OCI-LY7 (cell line): ENCODE measurements around the gene PLEKHA5. TPM values are rescaled to one million over a fixed set of nuclear protein-coding genes. Genes with fewer than 3 reads are reported as not detected.

ENCODE experiments used
- BruUV-seq: library from RNA; stranded (reverse); fragments of 400-500 nt; replicated peaks from 2 replicates; lab custom pipeline; 2021; lab: Mats Ljungman, UMichigan
- CTCF ChIA-PET: fragments of 300-600 bp; sonication (Branson Sonifier 250); formaldehyde crosslinking; loops from one replicate; lab custom pipeline; 2022; ENCODE audit warnings: antibody characterized with exemption; ENCODE audit not compliant: unreplicated experiment; lab: Charles Lee
- POLR2A ChIA-PET: fragments of 300-600 bp; sonication (Branson Sonifier 250); formaldehyde crosslinking; loops from one replicate; lab custom pipeline; 2022; ENCODE audit warnings: antibody characterized with exemption; lab: Charles Lee
- DNase-seq: peaks from one replicate; pipeline ENCODE4 v3.0.0-alpha.2; 2015; ENCODE audit warnings: low spot score
- H2AFZ ChIP-seq: fragments of 200-600 bp; sonication (generic), shearing (Covaris generic); 2 replicates; pipeline ENCODE4 v1.6.1; 2014; ENCODE audit warnings: mild to moderate bottlenecking, antibody characterized with exemption, low read length, moderate library complexity
- H3K27ac ChIP-seq: fragments of 200-600 bp; sonication (generic); 2 replicates; pipeline ENCODE4 v1.5.1; 2014; ENCODE audit warnings: mixed run types, low read depth, mild to moderate bottlenecking, moderate library complexity, low read length, inconsistent platforms; ENCODE audit not compliant: poor library complexity, severe bottlenecking
- H3K36me3 ChIP-seq: fragments of 200-600 bp; sonication (generic); 2 replicates; pipeline ENCODE4 v1.6.1; 2014; ENCODE audit warnings: mild to moderate bottlenecking, antibody characterized with exemption, low read length, moderate library complexity, mixed read lengths; ENCODE audit not compliant: insufficient read depth
- H3K4me1 ChIP-seq: fragments of 200-600 bp; sonication (generic); 2 replicates; pipeline ENCODE4 v1.5.1; 2014; ENCODE audit warnings: mild to moderate bottlenecking, low read length; ENCODE audit not compliant: insufficient read depth, poor library complexity, severe bottlenecking
- H3K4me2 ChIP-seq: fragments of 200-600 bp; sonication (generic); 2 replicates; pipeline ENCODE4 v1.6.1; 2014; ENCODE audit warnings: mild to moderate bottlenecking, low read length
- H3K4me3 ChIP-seq: fragments of 200-600 bp; sonication (generic); 2 replicates; pipeline ENCODE4 v1.5.1; 2014; ENCODE audit warnings: mild to moderate bottlenecking, low read depth, low read length; ENCODE audit not compliant: poor library complexity, severe bottlenecking
- H3K79me2 ChIP-seq: fragments of 200-600 bp; sonication (generic); 2 replicates; pipeline ENCODE4 v1.6.1; 2016; ENCODE audit warnings: low read depth, mild to moderate bottlenecking, low read length, moderate library complexity, mixed read lengths; ENCODE audit not compliant: insufficient read depth
- H3K9me2 ChIP-seq: fragments of 200-600 bp; sonication (generic); 2 replicates; pipeline ENCODE4 v1.6.1; 2016; ENCODE audit warnings: mild to moderate bottlenecking, low read length, mixed read lengths; ENCODE audit not compliant: insufficient read depth
- H3K9me3 ChIP-seq: fragments of 200-600 bp; sonication (generic); 2 replicates; pipeline ENCODE4 v1.6.1; 2014; ENCODE audit warnings: mild to moderate bottlenecking, mixed run types, low read length, mixed read lengths
- H4K20me1 ChIP-seq: fragments of 200-600 bp; sonication (generic); 2 replicates; pipeline ENCODE4 v1.6.1; 2014; ENCODE audit warnings: mild to moderate bottlenecking, antibody characterized with exemption, low read length, moderate library complexity, mixed read lengths; ENCODE audit not compliant: insufficient read depth
- CTCF ChIP-seq: fragments of 200-600 bp; sonication (generic); conservative IDR thresholded peaks from 2 replicates; pipeline ENCODE4 v1.5.1; 2014; ENCODE audit warnings: mild to moderate bottlenecking, antibody characterized with exemption, low read length, moderate library complexity, mixed read lengths
- EZH2phosphoT487 ChIP-seq: fragments of 200-600 bp; sonication (generic); IDR thresholded peaks from 2 replicates; pipeline ENCODE4 v1.6.1; 2018; ENCODE audit warnings: low read depth, borderline replicate concordance, mild to moderate bottlenecking, mixed run types, antibody characterized with exemption, low read length, moderate library complexity, mixed read lengths
- intact Hi-C: fragments of 100-400 bp; cut with micrococcal nuclease; formaldehyde crosslinking; loops from one replicate; pipeline ENCODE4 v1.10.0; 2022; ENCODE audit not compliant: unreplicated experiment
- total RNA-seq, 2 experiments: library from RNA; depleted of rRNA in 1 of 2; stranded (reverse); fragments of >200 nt in 1 of 2; shearing (Covaris generic) in 1 of 2; gene quantifications; 2 replicates each; pipeline ENCODE4 v1.2.3, GENCODE V29; 2014 to 2022

PLEKHA5 gene
- total RNA-seq, 2 experiments from 2014 or later: 2.7 TPM; not detected in 1

GRCh38 chr12:19150273-19150900, 20.9 kb downstream of the PLEKHA5 start:
- H3K4me1 ChIP-seq: no peaks in the 10 kb centered on the region
- intact Hi-C loops: no loop called here
- DNase-seq: no peak

GRCh38 chr12:19151298-19151697, 21.8 kb downstream of the PLEKHA5 start:
- H3K9me3 ChIP-seq: no peaks in the 10 kb centered on the region
- no peaks in the 10 kb centered on the region for H4K20me1 ChIP-seq
- H3K27ac ChIP-seq: no peak overlapping the region
- intact Hi-C loops: no loop called here
- BruUV-seq: no TSS peak
- no peak overlapping the region for H3K4me3 ChIP-seq
- no peaks in the 10 kb centered on the region for H3K4me1 ChIP-seq
- CTCF ChIA-PET: no interaction called here
- DNase-seq: no peak
- no peak overlapping the region for H2AFZ ChIP-seq
- TF ChIP-seq CTCF (no peak), EZH2phosphoT487 (no peak)
- POLR2A ChIA-PET: interaction anchor here (0.6 kb wide), 2 partner anchors 989 to 1362 kb away, joined by 3 read pairs; no protein-coding TSS in a partner anchor
- no peaks in the 10 kb centered on the region for H3K36me3 ChIP-seq
- no peak overlapping the region for H3K4me2 ChIP-seq
- H3K9me2 ChIP-seq: no peaks in the 10 kb centered on the region
- H3K79me2 ChIP-seq: no peaks in the 10 kb centered on the region

More at GRCh38 chr12:19150273-19150900, 20.9 kb downstream of the PLEKHA5 start:
- no peak overlapping the region for H3K4me3 ChIP-seq
- BruUV-seq: no TSS peak
- H2AFZ ChIP-seq: no peak overlapping the region
- H3K36me3 ChIP-seq: no peaks in the 10 kb centered on the region
- TF ChIP-seq CTCF (no peak), EZH2phosphoT487 (no peak)
- no peak overlapping the region for H3K4me2 ChIP-seq
- ChIA-PET POLR2A (no interaction called here), CTCF (no interaction called here)
- no peaks in the 10 kb centered on the region for H3K9me2 ChIP-seq
- no peak overlapping the region for H3K27ac ChIP-seq
- no peaks in the 10 kb centered on the region for H4K20me1 ChIP-seq
- no peaks in the 10 kb centered on the region for H3K79me2 ChIP-seq
- H3K9me3 ChIP-seq: no peaks in the 10 kb centered on the region

GRCh38 chr12:19153396-19153795, 23.9 kb downstream of the PLEKHA5 start:
- Histone ChIP-seq H2AFZ (no peak overlapping the region), H3K9me3 (no peaks in the 10 kb centered on the region), H3K79me2 (no peaks in the 10 kb centered on the region), H4K20me1 (no peaks in the 10 kb centered on the region), H3K27ac (no peak overlapping the region), H3K9me2 (no peaks in the 10 kb centered on the region), H3K36me3 (no peaks in the 10 kb centered on the region), H3K4me1 (no peaks in the 10 kb centered on the region), H3K4me3 (no peak overlapping the region), H3K4me2 (no peak overlapping the region)
- POLR2A ChIA-PET: interaction anchor here (0.7 kb wide), 1 partner anchor 37 kb away, joined by 4 read pairs; no protein-coding TSS in a partner anchor
- DNase-seq: no peak
- TF ChIP-seq EZH2phosphoT487 (no peak), CTCF (no peak)
- no TSS peak for BruUV-seq
- CTCF ChIA-PET: no interaction called here
- intact Hi-C loops: no loop called here
